IPS-15b (cell line): Measurements from ENCODE around the gene IBA57.

Experiments
- H3K27me3 ChIP-seq: one replicate; pipeline ENCODE4 v1.6.1; 2013; ENCODE audit warnings: low read length; ENCODE audit not compliant: control insufficient read depth, insufficient read depth
- H3K36me3 ChIP-seq: one replicate; pipeline ENCODE4 v1.6.1; 2013; ENCODE audit warnings: low read length; ENCODE audit not compliant: control insufficient read depth, insufficient read depth
- H3K4me1 ChIP-seq: one replicate; pipeline ENCODE4 v1.6.1; 2013; ENCODE audit warnings: mild to moderate bottlenecking, low read length; ENCODE audit not compliant: control insufficient read depth, insufficient read depth
- H3K4me3 ChIP-seq: one replicate; pipeline ENCODE4 v1.5.1; 2013; ENCODE audit warnings: low read depth, low read length
- H3K9ac ChIP-seq: one replicate; pipeline ENCODE4 v1.6.1; 2013; ENCODE audit warnings: low read depth, mild to moderate bottlenecking, low read length
- H3K9me3 ChIP-seq: one replicate; pipeline ENCODE4 v1.6.1; 2013; ENCODE audit warnings: mild to moderate bottlenecking, low read length; ENCODE audit not compliant: control insufficient read depth, insufficient read depth

The IBA57 gene

GRCh38 chr1:228146417-228147150 is 19.0 kb upstream of the IBA57 start:
- no peak overlapping the region for H3K9ac ChIP-seq
- H3K4me3 ChIP-seq: no peak overlapping the region
- no peaks in the 10 kb centered on the region for H3K27me3 ChIP-seq
- no peaks in the 10 kb centered on the region for H3K4me1 ChIP-seq
- no peaks in the 10 kb centered on the region for H3K36me3 ChIP-seq
- no peaks in the 10 kb centered on the region for H3K9me3 ChIP-seq

- Histone ChIP-seq H3K4me1 (no peaks in the 10 kb centered on the region), H3K9me3 (no peaks in the 10 kb centered on the region), H3K27me3 (no peaks in the 10 kb centered on the region), H3K4me3 (no peak overlapping the region), H3K9ac (no peak overlapping the region), H3K36me3 (no peaks in the 10 kb centered on the region)
Observed at GRCh38 chr1:228147151-228147693, 18.4 kb upstream of the IBA57 start.

GRCh38 chr1:228147768-228148167 is 17.8 kb upstream of the IBA57 start:
- H3K36me3 ChIP-seq: no peaks in the 10 kb centered on the region
- no peak overlapping the region for H3K9ac ChIP-seq
- H3K4me1 ChIP-seq: no peaks in the 10 kb centered on the region

GRCh38 chr1:228148196-228148861 is 17.3 kb upstream of the IBA57 start:
- no peaks in the 10 kb centered on the region for H3K27me3 ChIP-seq
- H3K4me3 ChIP-seq: no peak overlapping the region
- no peak overlapping the region for H3K9ac ChIP-seq
- no peaks in the 10 kb centered on the region for H3K36me3 ChIP-seq
- no peaks in the 10 kb centered on the region for H3K4me1 ChIP-seq
- H3K9me3 ChIP-seq: no peaks in the 10 kb centered on the region

More at GRCh38 chr1:228147768-228148167, 17.8 kb upstream of the IBA57 start:
- Histone ChIP-seq H3K9me3 (no peaks in the 10 kb centered on the region), H3K27me3 (no peaks in the 10 kb centered on the region), H3K4me3 (no peak overlapping the region)

- Histone ChIP-seq H3K36me3 (no peaks in the 10 kb centered on the region), H3K9me3 (no peaks in the 10 kb centered on the region), H3K4me1 (no peaks in the 10 kb centered on the region), H3K9ac (no peak overlapping the region), H3K4me3 (no peak overlapping the region), H3K27me3 (no peaks in the 10 kb centered on the region)
Observed at GRCh38 chr1:228148935-228149405, 16.6 kb upstream of the IBA57 start.

- no peaks in the 10 kb centered on the region for H3K4me1 ChIP-seq
Observed at GRCh38 chr1:228149406-228150119, 16.0 kb upstream of the IBA57 start, which contains the start of gene GJC2. Gene GJC2, plus strand, starts transcription at chr1:228149930. Its CDS starts 7,829 bp downstream, at chr1:228157759.

GRCh38 chr1:228150120-228150460 is 15.5 kb upstream of the IBA57 start:
- Histone ChIP-seq H3K9me3 (no peaks in the 10 kb centered on the region), H3K4me3 (no peak overlapping the region), H3K36me3 (no peaks in the 10 kb centered on the region), H3K27me3 (no peaks in the 10 kb centered on the region), H3K4me1 (no peaks in the 10 kb centered on the region), H3K9ac (no peak overlapping the region)

More at GRCh38 chr1:228149406-228150119, 16.0 kb upstream of the IBA57 start, which contains the start of gene GJC2:
- H3K36me3 ChIP-seq: no peaks in the 10 kb centered on the region
- no peaks in the 10 kb centered on the region for H3K9me3 ChIP-seq
- no peak within 1 kb of the TSS for H3K9ac ChIP-seq
- H3K4me3 ChIP-seq: no peak within 1 kb of the TSS
- no peaks in the 10 kb centered on the region for H3K27me3 ChIP-seq

- H3K4me1 ChIP-seq: no peaks in the 10 kb centered on the region
- no peak overlapping the region for H3K4me3 ChIP-seq
- no peaks in the 10 kb centered on the region for H3K9me3 ChIP-seq
- H3K9ac ChIP-seq: no peak overlapping the region
- H3K27me3 ChIP-seq: no peaks in the 10 kb centered on the region
- no peaks in the 10 kb centered on the region for H3K36me3 ChIP-seq
Observed at GRCh38 chr1:228150461-228151179, 15.0 kb upstream of the IBA57 start.

- H3K4me1 ChIP-seq: no peaks in the 10 kb centered on the region
- no peaks in the 10 kb centered on the region for H3K9me3 ChIP-seq
- no peak overlapping the region for H3K4me3 ChIP-seq
- H3K36me3 ChIP-seq: no peaks in the 10 kb centered on the region
- H3K9ac ChIP-seq: no peak overlapping the region
- no peaks in the 10 kb centered on the region for H3K27me3 ChIP-seq
Observed at GRCh38 chr1:228151180-228151925, 14.3 kb upstream of the IBA57 start.

GRCh38 chr1:228152097-228152917 is 13.3 kb upstream of the IBA57 start:
- no peaks in the 10 kb centered on the region for H3K36me3 ChIP-seq
- H3K9ac ChIP-seq: no peak overlapping the region
- H3K4me1 ChIP-seq: no peaks in the 10 kb centered on the region
- no peaks in the 10 kb centered on the region for H3K9me3 ChIP-seq
- no peaks in the 10 kb centered on the region for H3K27me3 ChIP-seq
- no peak overlapping the region for H3K4me3 ChIP-seq
